NCI-H2029 treated with DMSO at 0.1 percent for 48 hours (cell line): ENCODE data around the gene KCNH6.

ENCODE experiments used
- DNase-seq: peaks from one replicate; lab custom pipeline; 2025; lab: John Stamatoyannopoulos, UW

The KCNH6 gene, protein sequence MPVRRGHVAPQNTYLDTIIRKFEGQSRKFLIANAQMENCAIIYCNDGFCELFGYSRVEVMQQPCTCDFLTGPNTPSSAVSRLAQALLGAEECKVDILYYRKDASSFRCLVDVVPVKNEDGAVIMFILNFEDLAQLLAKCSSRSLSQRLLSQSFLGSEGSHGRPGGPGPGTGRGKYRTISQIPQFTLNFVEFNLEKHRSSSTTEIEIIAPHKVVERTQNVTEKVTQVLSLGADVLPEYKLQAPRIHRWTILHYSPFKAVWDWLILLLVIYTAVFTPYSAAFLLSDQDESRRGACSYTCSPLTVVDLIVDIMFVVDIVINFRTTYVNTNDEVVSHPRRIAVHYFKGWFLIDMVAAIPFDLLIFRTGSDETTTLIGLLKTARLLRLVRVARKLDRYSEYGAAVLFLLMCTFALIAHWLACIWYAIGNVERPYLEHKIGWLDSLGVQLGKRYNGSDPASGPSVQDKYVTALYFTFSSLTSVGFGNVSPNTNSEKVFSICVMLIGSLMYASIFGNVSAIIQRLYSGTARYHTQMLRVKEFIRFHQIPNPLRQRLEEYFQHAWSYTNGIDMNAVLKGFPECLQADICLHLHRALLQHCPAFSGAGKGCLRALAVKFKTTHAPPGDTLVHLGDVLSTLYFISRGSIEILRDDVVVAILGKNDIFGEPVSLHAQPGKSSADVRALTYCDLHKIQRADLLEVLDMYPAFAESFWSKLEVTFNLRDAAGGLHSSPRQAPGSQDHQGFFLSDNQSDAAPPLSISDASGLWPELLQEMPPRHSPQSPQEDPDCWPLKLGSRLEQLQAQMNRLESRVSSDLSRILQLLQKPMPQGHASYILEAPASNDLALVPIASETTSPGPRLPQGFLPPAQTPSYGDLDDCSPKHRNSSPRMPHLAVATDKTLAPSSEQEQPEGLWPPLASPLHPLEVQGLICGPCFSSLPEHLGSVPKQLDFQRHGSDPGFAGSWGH

DNA sequence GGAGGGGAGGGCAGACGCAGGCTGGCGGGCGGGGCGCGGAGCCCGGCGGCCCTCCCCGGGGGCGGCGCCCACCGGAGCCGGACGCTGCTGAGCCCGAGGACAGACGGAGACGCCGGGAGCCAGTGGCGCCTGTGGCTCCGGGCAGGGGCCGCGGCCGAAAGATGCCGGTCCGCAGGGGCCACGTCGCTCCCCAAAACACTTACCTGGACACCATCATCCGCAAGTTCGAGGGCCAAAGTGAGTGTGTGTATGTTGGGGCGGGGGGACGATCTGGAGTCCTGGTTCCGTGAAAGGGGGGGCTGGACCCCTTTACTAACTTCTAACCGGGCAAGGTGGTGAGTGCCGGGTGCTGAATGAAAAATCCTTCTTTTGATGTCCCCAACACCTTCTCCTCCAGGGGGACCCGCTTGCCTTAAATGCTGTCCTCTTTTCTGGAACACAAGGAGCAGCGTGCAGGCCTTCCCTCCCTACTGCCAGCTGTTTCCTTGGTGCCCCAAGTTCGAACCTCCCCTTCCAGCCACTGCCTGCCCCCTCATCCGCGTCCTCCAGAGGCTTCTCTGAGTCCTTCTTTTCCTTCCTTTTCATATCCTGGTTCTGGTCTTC lies at the start of gene KCNH6:
Gene KCNH6, plus strand, starts transcription at position 106 of the 603 bp plus-strand sequence. Its CDS starts 56 bp downstream, at position 162.
- DNase-seq: no peak

DNA sequence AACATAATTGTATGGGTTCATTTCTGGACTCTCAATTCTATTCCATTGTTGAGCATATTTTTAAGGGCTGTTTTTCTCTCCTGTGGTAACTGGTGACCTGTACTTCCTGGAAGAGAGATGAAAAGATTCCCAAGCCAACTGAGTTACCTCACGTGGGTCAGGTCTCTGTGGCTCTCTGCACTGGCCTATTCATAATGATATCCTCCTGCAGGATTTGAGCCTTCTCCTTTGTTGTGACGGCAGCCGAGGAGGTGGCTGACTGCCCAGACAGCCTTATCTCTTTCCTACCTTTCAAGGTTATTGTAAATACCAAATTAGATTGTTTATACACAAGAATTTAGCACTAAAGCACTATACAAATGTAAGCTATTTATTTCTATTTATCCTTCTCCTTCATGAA lies 49.0 kb upstream of the KCNH6 start:
- peak; percentile 86 for DNase-seq

GRCh38 chr17:63474586-63475460 lies 48.3 kb upstream of the KCNH6 start:
- DNase-seq: no peak

- DNase-seq: no peak
These were observed 47.4 kb upstream of the KCNH6 start for GRCh38 chr17:63475491-63476412.

DNA sequence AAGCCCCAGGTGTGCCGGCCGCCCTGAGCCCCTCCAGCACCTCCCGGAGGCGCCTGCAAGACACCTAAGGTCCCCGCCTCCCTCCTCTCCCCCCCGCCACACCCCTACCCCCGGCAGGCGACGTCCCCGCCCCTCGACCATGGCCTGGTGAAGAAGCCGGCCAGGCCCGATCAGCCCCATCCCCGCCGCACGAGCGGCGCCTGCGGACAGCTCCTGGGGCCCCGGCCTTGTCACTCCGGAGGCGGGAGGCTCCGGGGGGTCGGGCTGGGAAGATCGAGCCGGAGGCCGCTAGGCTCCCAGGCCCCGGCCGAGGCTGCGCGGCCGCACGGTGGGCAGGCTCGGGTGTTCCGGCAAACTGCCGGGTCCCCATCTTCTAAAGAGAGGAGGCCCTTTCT lies 46.7 kb upstream of the KCNH6 start:
- DNase-seq: no peak

- DNase-seq: no peak
These were observed 46.2 kb upstream of the KCNH6 start, which contains the start of gene ACE for GRCh38 chr17:63476854-63477479. Gene ACE (plus strand): TSS chr17:63477061. CDS start chr17:63477095, 34 bp downstream.

- DNase-seq: no peak
These were observed 45.4 kb upstream of the KCNH6 start for GRCh38 chr17:63477480-63478440.

GRCh38 chr17:63478814-63479494 lies 44.2 kb upstream of the KCNH6 start:
- no peak for DNase-seq

GRCh38 chr17:63479495-63480184 lies 43.5 kb upstream of the KCNH6 start:
- no peak for DNase-seq

GRCh38 chr17:63480192-63480784 lies 42.9 kb upstream of the KCNH6 start:
- no peak for DNase-seq

GRCh38 chr17:63480826-63481487 lies 42.2 kb upstream of the KCNH6 start:
- peak; percentile 63 for DNase-seq

DNA sequence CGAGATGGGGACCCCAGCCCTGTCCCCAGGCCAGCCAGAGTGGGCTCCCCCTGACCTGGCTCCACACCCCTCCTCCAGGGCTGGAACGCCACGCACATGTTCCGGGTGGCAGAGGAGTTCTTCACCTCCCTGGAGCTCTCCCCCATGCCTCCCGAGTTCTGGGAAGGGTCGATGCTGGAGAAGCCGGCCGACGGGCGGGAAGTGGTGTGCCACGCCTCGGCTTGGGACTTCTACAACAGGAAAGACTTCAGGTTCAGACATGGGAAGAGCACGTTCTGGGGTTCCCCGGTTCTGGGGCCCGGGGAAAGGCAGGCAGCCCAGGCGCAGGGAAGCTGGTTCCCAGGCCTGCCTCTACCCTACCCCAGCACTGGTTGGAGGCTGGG lies 41.7 kb upstream of the KCNH6 start:
- no peak for DNase-seq

DNA sequence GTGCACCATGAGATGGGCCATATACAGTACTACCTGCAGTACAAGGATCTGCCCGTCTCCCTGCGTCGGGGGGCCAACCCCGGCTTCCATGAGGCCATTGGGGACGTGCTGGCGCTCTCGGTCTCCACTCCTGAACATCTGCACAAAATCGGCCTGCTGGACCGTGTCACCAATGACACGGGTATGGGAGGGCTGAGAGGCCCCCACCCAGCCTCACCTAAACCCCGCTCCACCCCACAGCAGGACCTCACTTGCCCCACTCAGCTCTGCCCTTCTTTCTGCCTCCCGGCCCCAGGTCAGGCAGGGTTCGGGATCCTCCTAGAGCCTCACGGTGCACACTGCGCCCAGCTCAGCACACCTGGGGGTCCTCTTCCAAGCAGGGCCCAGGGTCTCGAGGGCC lies 40.6 kb upstream of the KCNH6 start:
- DNase-seq: no peak

- DNase-seq: no peak
These were observed 40.1 kb upstream of the KCNH6 start for GRCh38 chr17:63483038-63483437.

GRCh38 chr17:63483655-63484575 lies 39.2 kb upstream of the KCNH6 start:
- no peak for DNase-seq
